SH-SY5Y (cell line): ENCODE data around the gene LDLRAD2.

Experiments used
- GATA2 ChIP-seq: IDR thresholded peaks from 2 replicates; pipeline ENCODE4 v1.6.1; 2011; ENCODE audit warnings: mild to moderate bottlenecking, low read depth, low read length
- GATA3 ChIP-seq: IDR thresholded peaks from 2 replicates; pipeline ENCODE4 v1.6.1; 2011; ENCODE audit warnings: low read depth, mild to moderate bottlenecking, low read length, moderate library complexity

Gene LDLRAD2

GRCh38 chr1:21857142-21857839 lies 45.2 kb downstream of the LDLRAD2 start:
- TF ChIP-seq GATA2 = no peak

DNA sequence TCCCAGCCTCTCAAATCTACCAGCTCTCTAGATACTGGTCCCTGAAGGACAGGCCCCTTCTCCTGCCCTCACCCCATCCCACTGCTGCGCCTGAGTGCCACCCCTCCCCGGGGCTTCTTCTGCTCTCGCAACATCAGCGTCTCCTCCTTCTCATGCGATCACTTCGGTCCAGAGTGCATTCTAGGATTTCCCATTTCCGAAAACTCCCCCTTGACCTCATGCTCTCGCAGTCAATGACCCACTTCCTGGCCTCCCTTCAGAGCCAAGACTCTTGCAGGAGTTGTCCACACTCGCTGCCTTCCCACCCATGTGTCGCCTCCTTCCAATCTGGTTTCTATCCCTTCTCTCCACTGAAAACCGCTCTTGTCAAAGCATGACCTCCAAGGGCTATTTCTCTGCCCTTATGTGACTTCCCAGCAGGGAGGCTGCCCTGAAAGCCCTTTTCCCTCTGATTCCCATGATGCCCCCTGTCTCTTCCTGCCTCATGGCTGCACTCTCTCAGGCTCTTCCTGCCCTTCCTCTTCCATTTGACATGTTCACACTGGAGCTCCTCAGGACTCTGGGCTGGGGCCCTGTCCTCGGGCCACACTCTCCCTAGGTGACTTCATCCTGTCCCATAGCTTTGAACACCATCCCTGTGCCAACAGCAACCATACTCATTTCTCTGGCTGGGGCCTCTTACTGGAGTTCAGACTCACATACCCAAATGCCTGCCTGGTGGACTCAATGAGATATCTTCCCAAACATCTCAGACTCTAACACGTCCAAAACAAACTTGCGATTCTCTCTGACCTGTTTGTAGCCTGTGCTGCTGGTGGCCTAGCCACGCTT lies 46.0 kb downstream of the LDLRAD2 start:
- no peak for TF ChIP-seq GATA2
- TF ChIP-seq GATA3 = no peak

GRCh38 chr1:21859669-21860179 lies 47.7 kb downstream of the LDLRAD2 start:
- TF ChIP-seq GATA3 (no peak), GATA2 (no peak)

GRCh38 chr1:21860971-21861370 lies 48.9 kb downstream of the LDLRAD2 start:
- no peak for TF ChIP-seq GATA2
- no peak for TF ChIP-seq GATA3

GRCh38 chr1:21861602-21862429 lies 49.8 kb downstream of the LDLRAD2 start:
- TF ChIP-seq GATA2 (no peak), GATA3 (no peak)

GRCh38 chr1:21863981-21864380 lies 51.9 kb downstream of the LDLRAD2 start:
- TF ChIP-seq GATA3 = no peak
- no peak for TF ChIP-seq GATA2

GRCh38 chr1:21864730-21865129 lies 52.7 kb downstream of the LDLRAD2 start:
- no peak for TF ChIP-seq GATA3

GRCh38 chr1:21865609-21865942 lies 53.5 kb downstream of the LDLRAD2 start:
- TF ChIP-seq GATA2 (no peak), GATA3 (no peak)

GRCh38 chr1:21865943-21866706 lies 54.1 kb downstream of the LDLRAD2 start:
- TF ChIP-seq GATA3 (no peak), GATA2 (no peak)

GRCh38 chr1:21866707-21867043 lies 54.6 kb downstream of the LDLRAD2 start:
- no peak for TF ChIP-seq GATA3
- no peak for TF ChIP-seq GATA2

- no peak for TF ChIP-seq GATA2
- TF ChIP-seq GATA3 = no peak
Measured at GRCh38 chr1:21867451-21867996, 55.5 kb downstream of the LDLRAD2 start.

- TF ChIP-seq GATA3 (no peak), GATA2 (no peak)
Measured at GRCh38 chr1:21868482-21868881, 56.4 kb downstream of the LDLRAD2 start.

DNA sequence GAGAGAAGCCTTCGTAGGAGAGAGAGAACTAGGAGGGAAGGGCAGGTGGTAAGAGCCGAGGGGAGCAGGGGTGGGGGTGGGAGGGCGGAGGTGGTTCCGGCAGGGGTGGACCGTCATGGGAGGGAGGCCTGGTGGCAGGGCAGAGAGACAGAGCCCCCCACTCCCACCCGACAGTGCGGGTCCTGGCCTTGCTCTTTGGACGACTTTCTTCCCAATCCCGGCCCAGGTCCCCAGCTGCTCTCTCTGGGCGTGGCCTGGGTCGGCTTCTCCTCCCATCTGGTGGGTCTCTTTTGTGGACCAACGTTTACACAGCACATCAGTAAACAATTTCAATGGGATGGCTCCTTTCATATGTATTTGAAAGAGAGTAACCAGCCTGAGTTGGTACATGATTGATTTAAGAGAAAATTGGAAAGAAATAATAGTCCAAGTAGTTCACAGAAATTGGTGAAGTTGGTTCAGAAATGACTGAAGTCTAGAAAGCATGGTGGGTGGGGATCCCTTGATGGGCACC lies 56.9 kb downstream of the LDLRAD2 start:
- no peak for TF ChIP-seq GATA2
